Cerebellar cortex (tissue), 1 donor: ENCODE data around the gene KHDC4.
A peak's percentile ranks its signal among the peaks of the same experiment; 100 is the strongest.

Source experiments
- DNase-seq: peaks from one replicate; pipeline ENCODE4 v3.0.0-alpha.2; 2015; ENCODE audit warnings: low spot score

Gene KHDC4

DNA sequence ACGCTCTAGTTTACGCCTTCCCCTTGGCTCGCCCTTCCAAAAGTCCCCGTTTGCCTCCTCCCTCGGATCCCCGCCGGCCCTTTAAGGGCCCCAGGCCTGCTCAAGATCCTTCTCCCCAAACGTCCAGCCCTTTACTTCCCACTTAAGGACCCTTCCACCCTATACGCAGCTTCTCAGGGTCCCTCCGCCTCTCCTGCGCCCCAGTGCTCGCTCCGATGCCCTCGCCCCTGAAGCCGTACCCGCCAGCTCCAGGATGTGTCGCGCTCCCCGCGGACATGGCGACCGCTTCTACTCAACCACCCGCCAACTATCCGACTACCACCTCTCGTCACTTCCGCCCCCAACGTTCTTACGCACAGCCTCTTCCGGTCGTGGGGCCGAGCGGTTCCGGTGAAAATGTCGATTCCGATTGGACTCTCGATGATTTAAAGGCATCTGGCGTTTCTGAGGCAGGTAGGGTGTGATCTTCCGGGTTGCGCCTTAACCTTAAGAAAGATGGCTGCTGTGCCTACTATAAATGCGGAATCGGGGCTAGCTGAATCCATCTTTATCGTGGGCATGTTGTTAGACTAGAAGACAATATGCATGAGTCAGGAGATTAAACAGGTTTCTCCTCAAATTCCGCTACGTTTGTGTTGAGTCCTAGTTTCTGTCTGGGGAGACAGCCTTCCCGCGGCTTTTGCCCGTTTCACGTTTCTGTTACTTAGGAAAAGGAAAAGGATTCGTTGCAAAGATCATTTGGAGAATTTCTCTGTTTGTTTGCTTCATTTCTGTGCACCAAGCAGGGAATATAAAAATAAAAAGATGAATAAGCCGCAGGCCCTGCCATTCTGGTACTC, at the start of gene KHDC4:
TSS of gene KHDC4 (minus strand) at position 317 of the 839 bp plus-strand sequence. CDS start at position 277, 40 bp downstream.
- DNase-seq = peak; percentile 99

- peak; percentile 43 for DNase-seq
Observed at GRCh38 chr1:155983191-155984024, 49.2 kb upstream of the KHDC4 start.

DNA sequence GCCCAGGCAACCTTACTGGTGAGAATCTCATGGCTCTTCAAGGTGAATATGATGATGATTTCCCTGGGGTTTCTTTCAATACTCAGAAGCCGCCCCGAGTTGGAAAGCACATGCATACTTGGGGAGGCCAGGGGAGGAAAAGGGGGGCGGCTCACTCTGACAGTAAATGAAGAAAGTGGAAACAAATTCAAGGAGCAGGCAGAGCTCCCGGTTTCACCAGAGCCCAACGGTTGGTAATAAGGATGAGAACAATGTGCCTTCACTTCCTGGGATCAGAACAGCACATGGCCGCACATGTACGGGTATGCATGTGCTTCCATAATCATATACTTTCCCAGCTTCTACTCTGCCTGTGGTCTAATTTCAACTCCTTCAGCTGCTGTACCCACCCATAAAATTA, 47.9 kb upstream of the KHDC4 start:
- DNase-seq = no peak

GRCh38 chr1:155981266-155982088, 47.3 kb upstream of the KHDC4 start:
- no peak for DNase-seq

GRCh38 chr1:155979597-155980343, 45.6 kb upstream of the KHDC4 start:
- no peak for DNase-seq

DNA sequence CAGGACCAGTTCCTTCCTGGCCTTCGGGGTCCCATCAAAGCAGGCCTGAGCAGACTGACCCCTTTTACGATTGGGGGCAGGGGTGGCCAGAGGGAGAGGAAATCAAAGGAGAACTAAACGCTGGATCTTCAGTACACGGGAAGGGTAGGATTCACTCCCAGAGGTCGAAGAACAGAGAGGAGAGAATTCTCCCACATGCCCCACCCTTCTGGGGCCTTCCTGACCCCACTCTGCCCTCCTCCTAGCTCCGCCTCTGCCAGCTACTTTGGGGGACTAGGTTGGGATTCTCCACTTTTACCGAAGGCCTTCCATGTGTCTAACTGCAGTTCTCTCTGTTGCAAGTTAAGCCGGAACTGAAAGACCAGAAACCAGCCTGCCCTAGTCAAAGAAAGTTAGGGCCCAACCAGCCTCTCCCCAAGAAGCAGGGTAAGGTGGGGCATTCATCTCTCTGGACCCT, 44.8 kb upstream of the KHDC4 start:
- DNase-seq = no peak

DNA sequence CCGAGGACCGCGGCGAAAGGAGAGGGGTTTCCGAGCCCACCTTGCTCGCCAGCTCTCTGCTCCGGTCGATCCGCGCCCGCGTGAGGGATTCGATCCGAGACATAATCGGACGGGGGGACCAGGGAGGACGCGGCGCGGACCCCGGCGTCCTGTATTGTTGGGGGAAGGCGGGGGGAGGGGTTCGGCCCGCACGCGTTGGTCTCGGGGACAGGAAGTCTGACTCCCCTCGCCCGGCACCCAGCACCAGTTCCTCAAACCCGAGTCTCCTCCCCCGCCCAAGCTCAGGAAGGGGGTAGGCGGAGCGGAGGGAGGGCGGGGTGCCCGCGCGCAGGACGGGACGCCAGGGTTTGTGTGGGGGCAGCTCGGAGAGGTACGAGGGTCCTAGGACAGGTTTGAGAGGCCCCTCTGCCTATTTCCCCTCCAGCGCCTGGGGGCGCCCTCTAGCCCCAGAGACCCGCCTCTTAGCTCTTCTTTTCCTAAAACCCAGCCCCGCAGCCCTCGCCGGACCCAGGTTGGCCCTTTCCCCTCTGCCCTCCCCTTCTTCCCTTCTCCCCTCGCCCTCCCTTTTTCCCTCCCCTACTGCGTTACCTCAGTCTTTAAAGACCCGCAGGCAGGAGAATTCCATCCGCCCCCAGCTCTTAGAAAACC, 44.2 kb upstream of the KHDC4 start, which contains the start of gene ARHGEF2:
TSS of gene ARHGEF2 (minus strand) at position 223 of the 648 bp plus-strand sequence. CDS start at position 103, 120 bp downstream.
- DNase-seq = peak; percentile 77

- peak; percentile 50 for DNase-seq
Observed at GRCh38 chr1:155977690-155978324, 43.6 kb upstream of the KHDC4 start.

DNA sequence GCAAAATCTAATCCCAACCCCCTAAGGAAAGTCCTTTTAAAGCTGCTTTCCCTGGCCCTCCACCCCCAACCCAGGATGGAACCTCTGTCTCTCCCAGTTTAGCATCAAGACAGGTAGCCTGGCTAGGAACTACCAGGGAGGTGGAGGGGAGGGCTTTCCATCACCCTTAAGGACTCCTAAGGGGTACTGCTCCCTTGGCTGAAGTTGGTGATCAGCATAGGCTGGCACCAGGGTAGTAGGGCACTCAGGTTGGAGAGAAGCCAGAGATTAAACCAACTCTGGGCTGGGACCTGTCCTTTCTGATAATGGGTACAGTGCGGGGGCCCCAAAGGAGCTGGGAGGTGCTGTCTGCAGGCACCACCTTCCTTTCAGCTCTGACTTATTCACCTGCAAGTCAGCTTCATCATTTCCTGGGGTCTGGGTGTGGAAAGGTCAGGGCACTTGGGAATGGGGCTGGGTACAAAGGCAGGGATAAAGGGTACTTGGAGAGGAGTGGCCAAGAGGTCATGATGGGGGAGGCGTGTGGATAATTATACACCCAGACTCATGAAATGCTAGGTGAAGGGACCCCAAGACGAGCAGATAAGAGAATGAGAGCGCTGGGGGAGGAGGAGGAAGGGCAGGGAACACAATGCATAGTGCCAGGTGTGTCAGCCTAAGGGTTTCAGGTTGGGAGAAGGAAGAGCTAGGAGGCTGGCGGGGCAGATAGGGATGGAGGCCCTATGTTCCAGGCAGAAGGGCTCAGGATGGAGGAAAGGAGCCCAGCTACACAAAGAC, 42.9 kb upstream of the KHDC4 start:
- DNase-seq = no peak

DNA sequence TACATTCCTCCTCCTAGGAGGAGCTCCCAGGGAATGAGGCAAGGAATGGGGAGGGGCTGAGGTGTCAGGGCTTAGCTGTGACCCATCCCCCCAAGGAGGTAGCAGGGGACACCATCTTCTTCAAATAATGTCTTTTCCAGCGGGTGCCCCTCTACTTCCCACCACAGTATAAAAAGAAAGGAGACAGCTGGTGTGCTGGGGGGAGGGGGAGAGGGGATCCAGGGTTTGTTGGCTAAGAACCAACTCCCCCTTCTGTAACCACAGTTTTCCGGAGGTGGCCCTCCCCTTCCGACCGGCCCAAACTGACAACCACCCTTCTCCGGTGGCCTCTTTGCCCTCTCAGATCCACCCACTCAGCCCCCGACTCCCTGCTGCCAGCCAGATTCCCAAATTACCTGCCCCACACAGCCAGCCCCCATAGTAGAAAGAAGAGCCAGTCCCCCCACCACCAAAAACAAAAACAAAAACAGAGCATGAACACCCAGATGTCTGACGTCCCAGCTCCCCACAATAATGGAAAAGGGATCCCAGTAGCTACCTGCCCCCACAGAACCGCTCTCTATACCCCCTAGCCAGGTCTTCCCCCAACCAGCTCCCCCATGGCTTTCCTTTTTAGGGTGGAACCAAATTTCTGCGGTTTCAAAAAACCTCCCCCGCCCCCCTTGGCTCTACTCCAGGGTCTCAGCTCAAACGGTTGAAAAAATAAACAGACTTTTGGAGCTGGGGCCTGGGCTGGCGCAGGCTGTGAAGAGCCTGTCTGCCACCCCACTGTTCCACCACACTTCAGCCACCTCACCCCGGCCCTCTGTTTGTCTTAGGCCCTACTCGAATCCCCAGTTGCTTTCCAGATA, 42.1 kb upstream of the KHDC4 start:
- peak; percentile 73 for DNase-seq

- DNase-seq = no peak
Observed at GRCh38 chr1:155975375-155976061, 41.3 kb upstream of the KHDC4 start.

DNA sequence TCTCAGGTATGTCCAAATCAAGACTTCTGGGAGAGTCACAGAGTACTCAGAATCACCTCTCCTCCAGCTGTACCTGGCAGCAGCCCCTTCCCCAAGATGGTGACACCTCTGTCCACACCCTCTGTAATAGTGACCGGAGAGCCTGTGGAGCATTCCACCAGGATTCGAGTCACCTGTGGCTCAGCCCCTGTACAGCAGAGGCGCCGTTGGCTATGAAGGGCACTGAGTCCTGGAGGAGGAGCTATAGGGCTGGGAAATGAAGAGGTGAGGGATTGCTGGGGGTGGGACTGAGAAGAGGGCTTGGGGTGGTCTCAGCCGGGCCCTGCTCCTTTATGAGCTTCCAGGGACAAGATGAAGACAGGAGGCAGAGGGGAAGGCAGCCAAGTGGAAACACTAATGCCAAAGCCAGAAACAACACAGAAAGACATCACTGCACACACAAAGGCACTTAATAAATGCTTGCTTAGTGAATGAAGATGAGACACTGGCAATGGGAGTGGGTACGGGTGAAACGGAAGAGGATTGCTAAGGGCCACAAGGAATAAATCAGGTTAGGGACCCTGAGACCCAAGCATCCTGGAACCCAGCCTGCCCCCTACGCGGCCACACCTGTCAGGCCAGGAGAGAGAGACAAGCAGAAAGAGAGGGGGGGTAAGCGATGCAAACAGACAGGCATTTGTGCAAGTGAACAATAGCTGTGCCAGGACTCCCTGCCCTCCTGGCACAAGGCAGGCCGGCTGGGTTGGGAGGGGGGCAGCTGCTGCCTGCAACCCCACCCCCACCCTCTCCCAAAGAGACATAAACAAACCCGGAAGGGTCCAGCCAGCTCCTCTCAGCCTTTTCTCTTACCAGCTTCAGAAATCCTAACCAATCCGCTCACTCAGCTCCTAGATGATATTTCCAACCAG, 40.2 kb upstream of the KHDC4 start:
- peak; percentile 96 for DNase-seq

DNA sequence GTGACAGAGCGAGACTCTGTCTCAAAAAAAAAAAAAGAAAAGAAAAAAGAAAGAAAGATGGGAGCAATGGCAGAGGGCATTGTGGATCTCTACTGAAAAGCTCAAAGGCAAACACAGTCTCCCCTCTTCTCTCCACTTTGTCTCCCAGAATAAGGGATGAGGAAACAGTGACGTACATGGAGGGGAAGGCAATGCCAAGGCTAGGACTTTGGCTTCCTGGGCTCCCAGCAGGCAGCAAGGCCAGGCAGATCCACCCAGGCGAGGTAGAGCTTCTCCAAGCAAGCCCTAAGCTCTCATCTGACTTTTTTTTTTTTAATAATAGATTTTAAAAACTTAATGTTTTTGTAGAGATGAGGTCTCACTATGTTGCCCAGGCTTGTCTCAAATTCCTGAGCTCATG, 39.5 kb upstream of the KHDC4 start:
- DNase-seq = peak; percentile 80

GRCh38 chr1:155971910-155972809, 37.9 kb upstream of the KHDC4 start:
- no peak for DNase-seq

DNA sequence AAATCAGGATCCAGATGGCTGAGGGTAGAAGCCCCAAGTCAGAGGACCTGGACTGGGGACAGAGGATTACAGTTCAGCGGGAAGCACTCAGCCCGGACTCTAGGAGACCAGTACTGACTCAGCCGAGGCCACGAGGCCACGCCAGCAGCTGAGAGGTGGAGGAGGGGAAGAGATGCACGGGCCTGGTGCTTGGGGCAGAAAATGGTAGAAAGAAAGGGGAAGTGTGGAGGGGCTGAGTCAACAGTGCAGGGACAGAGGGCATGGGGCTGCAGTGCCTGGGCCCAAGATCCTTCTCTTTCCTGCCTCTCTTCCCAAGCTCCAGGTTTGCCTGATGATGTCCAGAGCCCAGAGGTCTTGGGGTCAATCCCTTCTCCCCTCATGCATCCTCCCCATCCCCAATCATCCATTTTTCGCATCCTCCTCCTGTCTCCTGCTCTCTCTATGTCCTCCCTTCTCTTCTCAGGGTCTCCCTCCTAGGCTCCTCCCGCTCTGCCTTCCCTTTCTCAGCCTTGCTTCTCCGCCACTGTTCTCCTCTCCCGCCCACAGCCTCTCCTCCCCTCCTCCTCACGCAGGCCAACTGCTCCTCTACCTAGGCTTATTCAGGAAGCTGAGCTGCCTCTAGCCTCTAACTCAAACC, 36.4 kb upstream of the KHDC4 start:
- peak; percentile 72 for DNase-seq
